ENCODE measurements around the gene COG2.

The COG2 gene

GRCh38 chr1:230621324-230622030 lies 20.8 kb upstream of the COG2 start:
- intact Hi-C loops (cut with DNase I), result no loop called here
- DNase-seq, result peak in 10 of 42 donors; percentile 11 to 45 (median 20)

- DNase-seq, result no peak
- intact Hi-C loops (cut with DNase I), result no loop called here
Measured at GRCh38 chr1:230622151-230622550, 20.1 kb upstream of the COG2 start.

GRCh38 chr1:230624097-230624713 lies 18.1 kb upstream of the COG2 start:
- no peak for DNase-seq
- intact Hi-C loops (cut with DNase I), result no loop called here

GRCh38 chr1:230626232-230626631 lies 16.0 kb upstream of the COG2 start:
- intact Hi-C loops (cut with DNase I), result no loop called here
- DNase-seq, result no peak

GRCh38 chr1:230627767-230628166 lies 14.5 kb upstream of the COG2 start:
- DNase-seq, result no peak
- intact Hi-C loops (cut with DNase I), result no loop called here

GRCh38 chr1:230629511-230629910 lies 12.8 kb upstream of the COG2 start:
- intact Hi-C loops (cut with DNase I), result no loop called here
- no peak for DNase-seq

GRCh38 chr1:230631477-230631876 lies 10.8 kb upstream of the COG2 start:
- no peak for DNase-seq
- intact Hi-C loops (cut with DNase I), result no loop called here

- intact Hi-C loops (cut with DNase I), result no loop called here
Measured at GRCh38 chr1:230632273-230632873, 9.9 kb upstream of the COG2 start.

DNA sequence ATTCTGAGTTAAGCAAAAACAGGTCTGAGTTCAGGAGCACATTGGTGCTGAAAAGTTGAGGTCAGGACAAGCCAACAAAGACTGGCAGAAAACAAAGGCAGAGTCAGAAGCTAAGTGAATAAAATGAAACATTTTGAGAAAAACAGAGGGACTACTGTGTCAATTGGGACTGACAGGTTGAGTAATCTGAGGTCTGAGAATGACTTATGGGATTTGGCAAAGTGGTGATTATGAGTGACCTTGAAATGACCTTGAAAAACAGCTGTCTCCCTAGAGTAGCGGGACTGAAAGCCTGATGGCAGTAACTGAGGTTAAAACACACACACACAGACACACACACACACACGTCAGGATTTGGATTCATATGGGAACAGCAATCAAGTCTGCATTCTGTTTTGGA lies 8.8 kb upstream of the COG2 start:
- DNase-seq, result no peak
- intact Hi-C loops (cut with DNase I), result no loop called here

More at GRCh38 chr1:230632273-230632873, 9.9 kb upstream of the COG2 start:
- DNase-seq, result peak in 25 of 42 donors; percentile 12 to 62 (median 37)

GRCh38 chr1:230634384-230634783 lies 7.9 kb upstream of the COG2 start:
- intact Hi-C loops (cut with DNase I), result no loop called here
- DNase-seq, result no peak

GRCh38 chr1:230636575-230637148 lies 5.6 kb upstream of the COG2 start:
- DNase-seq, result no peak
- intact Hi-C loops (cut with DNase I), result no loop called here

DNA sequence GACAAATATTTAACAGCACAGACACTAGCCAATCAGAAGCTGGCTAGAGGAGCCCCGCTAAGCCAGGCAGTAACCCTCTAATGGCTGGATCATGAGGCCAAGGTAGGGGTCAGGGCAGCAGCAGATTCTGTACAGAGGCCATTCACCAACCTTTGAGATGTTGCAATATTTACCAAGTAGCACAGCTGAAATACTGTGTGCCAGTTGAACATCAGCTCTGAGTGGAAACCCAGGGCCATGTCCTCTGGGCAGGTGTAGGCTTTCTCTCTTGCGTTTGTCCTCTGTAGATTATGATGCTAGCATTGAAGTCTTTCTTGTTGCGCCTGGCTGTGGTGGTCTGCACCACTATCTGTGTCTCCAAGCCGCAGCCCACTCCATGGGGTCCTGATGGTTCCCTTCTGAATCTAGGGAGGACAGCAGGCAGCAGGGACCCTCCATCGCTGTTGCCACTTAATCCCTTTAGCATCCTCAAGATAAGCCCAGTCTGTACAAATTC lies 2.5 kb upstream of the COG2 start:
- no peak for DNase-seq
- intact Hi-C loops (cut with DNase I), result loop anchor here (5.0 kb wide), 2 partner anchors 73 to 133 kb away; partner anchors contain the start of gene AGT

DNA sequence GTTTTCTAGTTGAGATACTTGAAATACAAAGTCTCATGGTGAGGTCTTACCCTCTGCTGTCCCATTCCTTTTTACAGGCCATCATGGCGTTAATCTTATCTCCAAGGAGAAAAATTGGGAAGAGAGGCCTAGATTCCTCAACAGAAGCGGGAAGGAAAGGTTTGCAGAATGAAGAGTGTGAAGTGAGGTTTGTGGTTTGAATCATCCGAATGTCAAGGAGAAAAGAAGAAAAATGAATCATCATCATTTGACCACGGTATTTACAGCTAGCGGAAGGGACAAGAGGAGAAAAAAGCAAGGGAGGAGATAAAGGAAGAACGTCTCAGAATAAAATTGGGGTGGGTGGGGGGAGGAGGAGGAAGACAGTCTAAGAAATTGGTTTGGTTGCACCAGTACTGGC lies 935 bp upstream of the COG2 start:
- intact Hi-C loops (cut with DNase I), result loop anchor here (5.0 kb wide), 2 partner anchors 71 to 131 kb away; partner anchors contain the start of gene AGT
- DNase-seq, result no peak

GRCh38 chr1:230641900-230642262 lies 400 bp upstream of the COG2 start:
- intact Hi-C loops (cut with DNase I), result loop anchor here (5.0 kb wide), 2 partner anchors 70 to 130 kb away; partner anchors contain the start of gene AGT
- DNase-seq, result peak in 10 of 42 donors; percentile 4 to 44 (median 11)

DNA sequence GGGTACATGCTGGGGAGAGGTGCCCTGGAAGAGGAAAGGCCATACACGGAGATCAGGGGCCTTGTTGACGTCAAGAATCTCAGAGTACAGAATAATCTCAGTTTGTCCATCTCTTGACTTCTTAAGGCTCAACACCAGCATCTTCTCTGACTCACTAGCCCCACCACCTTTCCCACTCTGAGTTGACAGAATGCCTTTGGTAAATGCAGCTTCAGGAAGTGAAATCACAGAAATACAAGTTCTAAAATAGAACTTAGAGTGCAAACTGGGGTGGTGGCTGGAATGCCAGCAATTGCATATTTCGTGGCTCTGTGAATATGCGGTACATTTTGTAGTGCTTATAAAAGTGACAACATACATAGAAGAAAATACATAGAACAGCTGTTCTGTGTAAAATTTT lies 1.6 kb downstream of the COG2 start:
- DNase-seq, result no peak
- intact Hi-C loops (cut with DNase I), result loop anchor here (5.0 kb wide), 2 partner anchors 68 to 128 kb away; partner anchors contain the start of gene AGT

DNA sequence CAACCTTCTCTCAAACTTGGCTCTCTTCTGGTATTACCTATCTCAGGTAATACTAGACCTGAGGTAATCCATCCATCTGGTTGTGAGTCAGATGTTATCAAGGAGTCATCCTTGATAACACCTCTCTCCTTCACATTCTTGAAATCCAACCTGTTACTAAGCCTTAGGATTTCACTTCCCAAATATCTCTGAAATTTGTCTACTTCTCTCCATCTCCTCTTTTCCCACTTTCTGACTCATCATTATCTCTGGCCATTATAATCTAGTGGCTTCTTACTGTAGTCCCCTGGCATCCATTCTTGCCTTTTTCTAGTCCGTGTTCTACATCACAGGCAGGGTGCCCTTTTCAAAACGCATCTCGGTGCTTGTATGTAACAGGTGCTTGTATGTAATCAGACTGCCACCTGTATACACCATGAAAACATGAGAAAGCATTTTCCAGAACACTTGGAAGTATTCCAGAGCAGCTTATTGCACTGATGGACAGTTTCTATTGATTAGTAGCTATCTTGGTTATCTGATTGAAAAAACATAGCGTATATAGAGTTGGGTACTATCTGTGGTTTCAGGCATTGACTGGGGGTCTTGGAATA lies 4.5 kb downstream of the COG2 start:
- intact Hi-C loops (cut with DNase I), result no loop called here
- DNase-seq, result no peak

GRCh38 chr1:230647321-230647720 lies 5.0 kb downstream of the COG2 start:
- no peak for DNase-seq
- intact Hi-C loops (cut with DNase I), result no loop called here

DNA sequence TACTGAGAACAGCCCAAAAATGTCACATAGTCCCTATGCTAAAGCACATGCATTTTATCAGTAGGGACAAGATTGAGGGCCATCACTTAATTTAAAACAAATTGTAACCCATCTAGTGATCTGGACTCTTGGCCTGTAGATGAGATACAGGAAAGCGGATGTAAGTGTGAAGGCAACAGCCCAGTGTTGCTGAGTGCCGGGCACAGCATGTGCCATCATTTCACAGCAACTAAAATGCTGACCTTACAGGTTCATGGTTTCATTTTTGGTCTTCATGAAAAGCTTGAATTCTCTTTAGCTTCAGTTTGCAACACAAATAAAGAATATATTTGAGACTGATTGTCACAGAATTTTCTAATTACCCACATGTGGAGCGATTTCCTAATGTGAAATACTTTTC lies 5.8 kb downstream of the COG2 start:
- no peak for DNase-seq
- intact Hi-C loops (cut with DNase I), result no loop called here

DNA sequence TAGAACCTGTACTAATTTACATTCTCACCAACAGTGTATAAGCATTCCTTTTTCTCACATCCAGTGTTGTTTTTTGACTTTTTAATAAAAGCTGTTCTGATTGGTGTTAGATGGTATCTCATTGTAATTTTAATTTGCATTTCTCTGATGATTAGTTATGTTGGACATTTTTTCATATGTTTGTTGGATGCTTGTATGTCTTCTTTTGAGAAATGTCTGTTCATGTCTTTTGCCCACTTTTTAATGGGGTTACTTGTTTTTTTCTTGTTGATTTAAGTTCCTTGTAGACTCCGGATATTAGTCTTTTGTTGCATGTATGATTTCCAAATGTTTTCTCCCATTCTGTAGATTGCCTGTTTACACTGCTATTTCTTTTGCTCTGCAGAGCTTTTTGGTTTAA lies 8.0 kb downstream of the COG2 start:
- no peak for DNase-seq
- intact Hi-C loops (cut with DNase I), result no loop called here

DNA sequence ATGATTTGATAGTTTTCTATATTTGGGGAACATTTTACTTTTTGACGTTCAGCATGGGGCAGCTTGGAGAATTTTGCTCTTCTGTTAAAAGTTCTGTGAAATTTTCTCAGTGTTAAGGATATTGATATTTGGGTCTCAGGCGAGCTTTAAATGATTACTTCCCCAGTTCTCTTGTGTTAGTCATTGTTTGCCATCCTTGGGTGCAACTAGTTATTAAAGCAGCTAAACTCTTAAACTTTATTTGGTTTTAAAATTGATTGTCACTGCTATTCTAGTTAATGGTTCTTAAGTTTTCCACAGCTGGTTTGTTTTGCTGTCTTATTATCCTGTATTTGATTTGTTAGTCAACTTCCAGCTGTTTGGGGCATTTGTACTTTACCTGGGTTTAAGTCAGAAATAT lies 9.0 kb downstream of the COG2 start:
- DNase-seq, result no peak
- intact Hi-C loops (cut with DNase I), result no loop called here

Data from head of caudate nucleus (tissue), 42 donors.